ENCODE data around the gene OR4D1. TPM values are rescaled to one million over a fixed set of nuclear protein-coding genes. Genes with fewer than 3 reads are reported as not detected.

OR4D1 gene
- total RNA-seq, 2 donors from 2014 or later = not detected

- intact Hi-C loops (cut with DNase I) = no loop called here
- no peaks in the 10 kb centered on the region for H3K36me3 ChIP-seq
- no peak for DNase-seq
- no peaks in the 10 kb centered on the region for H3K9me3 ChIP-seq
- H3K4me3 ChIP-seq = no peak within 1 kb of the TSS
- no peaks in the 10 kb centered on the region for H3K4me1 ChIP-seq
- H3K27ac ChIP-seq = no peak within 1 kb of the TSS
- TF ChIP-seq CTCF (IDR thresholded peaks at IDR 0.05) = no peak
- no peak within 1 kb of the TSS for H3K9ac ChIP-seq (ENCODE audit: low read depth in 2 of 2, low read length in 2 of 2)
- no peaks in the 10 kb centered on the region for H3K27me3 ChIP-seq
Observed at GRCh38 chr17:58166682-58167081, 18.5 kb downstream of the OR4D1 start, which contains the start of gene OR4D2. TSS of gene OR4D2 (plus strand) at chr17:58166982. CDS start at chr17:58169656, 2,674 bp downstream.

- no peak for TF ChIP-seq CTCF (IDR thresholded peaks at IDR 0.05)
- H3K27ac ChIP-seq = no peak overlapping the region
- H3K4me3 ChIP-seq = no peak overlapping the region
- DNase-seq = no peak
- H3K36me3 ChIP-seq = no peaks in the 10 kb centered on the region
- H3K27me3 ChIP-seq = no peaks in the 10 kb centered on the region
- no peaks in the 10 kb centered on the region for H3K4me1 ChIP-seq
- intact Hi-C loops (cut with DNase I) = no loop called here
- H3K9me3 ChIP-seq = no peaks in the 10 kb centered on the region
- H3K9ac ChIP-seq (ENCODE audit: low read depth in 2 of 2, low read length in 2 of 2) = no peak overlapping the region
Observed at GRCh38 chr17:58170622-58171021, 22.4 kb downstream of the OR4D1 start.

- peak; percentile 28 for TF ChIP-seq CTCF (IDR thresholded peaks at IDR 0.05)
- no peaks in the 10 kb centered on the region for H3K27me3 ChIP-seq
- H3K36me3 ChIP-seq = no peaks in the 10 kb centered on the region
- intact Hi-C loops (cut with DNase I) = no loop called here
- H3K9me3 ChIP-seq = no peaks in the 10 kb centered on the region
- no peak overlapping the region for H3K4me3 ChIP-seq
- H3K9ac ChIP-seq (ENCODE audit: low read depth in 2 of 2, low read length in 2 of 2) = no peak overlapping the region
- DNase-seq = no peak
- H3K4me1 ChIP-seq = no peaks in the 10 kb centered on the region
- H3K27ac ChIP-seq = no peak overlapping the region
Observed at GRCh38 chr17:58172369-58173071, 24.3 kb downstream of the OR4D1 start.

- no peak overlapping the region for H3K9ac ChIP-seq (ENCODE audit: low read depth in 2 of 2, low read length in 2 of 2)
- H3K4me3 ChIP-seq = no peak overlapping the region
- no peaks in the 10 kb centered on the region for H3K4me1 ChIP-seq
- H3K9me3 ChIP-seq = no peaks in the 10 kb centered on the region
- no peaks in the 10 kb centered on the region for H3K27me3 ChIP-seq
- H3K36me3 ChIP-seq = no peaks in the 10 kb centered on the region
- H3K27ac ChIP-seq = no peak overlapping the region
- no peak for DNase-seq
- TF ChIP-seq CTCF (IDR thresholded peaks at IDR 0.05) = no peak
- intact Hi-C loops (cut with DNase I) = no loop called here
Observed at GRCh38 chr17:58174871-58175270, 26.7 kb downstream of the OR4D1 start.

- DNase-seq = no peak
- intact Hi-C loops (cut with DNase I) = no loop called here
- H3K9me3 ChIP-seq = no peaks in the 10 kb centered on the region
Observed at GRCh38 chr17:58176200-58176599, 28.0 kb downstream of the OR4D1 start.

More at GRCh38 chr17:58176200-58176599, 28.0 kb downstream of the OR4D1 start:
- Histone ChIP-seq H3K36me3 (no peaks in the 10 kb centered on the region), H3K9ac (ENCODE audit: low read depth in 2 of 2, low read length in 2 of 2) (no peak overlapping the region), H3K27me3 (no peaks in the 10 kb centered on the region), H3K4me1 (no peaks in the 10 kb centered on the region), H3K4me3 (no peak overlapping the region), H3K27ac (no peak overlapping the region)
- TF ChIP-seq CTCF (IDR thresholded peaks at IDR 0.05) = no peak
